HEK293T (cell line): ENCODE data around the gene MEIS1.

Source experiments
- FOXK2 ChIP-seq: fragments of 450-650 bp; IDR thresholded peaks from 2 replicates; pipeline ENCODE4 v1.6.1; 2016; ENCODE audit warnings: mild to moderate bottlenecking
- NFRKB ChIP-seq: fragments of 450-650 bp; IDR thresholded peaks from 2 replicates; pipeline ENCODE4 v1.6.1; 2016; ENCODE audit warnings: mild to moderate bottlenecking, moderate library complexity
- SUZ12 ChIP-seq: fragments of 450-650 bp; IDR thresholded peaks from 2 replicates; pipeline ENCODE4 v1.6.1; 2016; ENCODE audit warnings: mild to moderate bottlenecking

DNA sequence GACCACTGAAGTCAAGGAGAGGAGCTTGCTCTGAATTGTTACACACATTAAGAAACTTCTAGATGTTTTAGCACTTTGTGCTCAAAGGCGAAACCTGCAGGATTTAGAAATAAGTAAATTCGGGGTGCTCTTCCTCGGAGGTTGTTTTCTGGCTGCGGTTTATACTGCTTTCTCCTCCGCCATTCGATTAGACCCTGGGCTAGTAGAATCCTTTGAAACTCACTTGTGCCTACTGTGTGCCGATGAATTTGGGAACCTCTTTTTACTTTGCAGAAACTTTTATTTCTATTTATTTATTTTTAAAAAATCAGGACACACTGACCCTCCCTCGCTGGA lies 3.5 kb downstream of the MEIS1 start:
- TF ChIP-seq NFRKB (no peak), SUZ12 (no peak), FOXK2 (no peak)
